Heart right ventricle (tissue), 16 donors: ENCODE data around the gene PRR20G. TPM values are rescaled to one million over a fixed set of nuclear protein-coding genes. Genes with fewer than 3 reads are reported as not detected.

Experiments used
- ATAC-seq, 8 donors: fragments of 200-7000 bp; cut with Tn5 transposase; one replicate each; pipeline ENCODE4 v1.9.1; 2020; ENCODE audit warnings: mild to moderate bottlenecking in 8 of 8, moderate library complexity in 8 of 8, moderate number of reproducible peaks in 1 of 8
- DNase-seq, 2 donors: peaks; one replicate each; pipeline ENCODE4 v3.0.0-alpha.2; 2020
- H3K27ac ChIP-seq, 10 donors: fragments of 200-600 bp; sonication (generic) in 2 of 10; one replicate each; pipeline versions ENCODE4 v1.5.0 to v1.8.0; 2020 to 2022; ENCODE audit warnings: mild to moderate bottlenecking in 3 of 10
- H3K27me3 ChIP-seq, 7 donors: fragments of 200-600 bp; one replicate each; pipeline ENCODE4 v1.8.0; 2021 to 2022; ENCODE audit warnings: mild to moderate bottlenecking in 2 of 7
- H3K36me3 ChIP-seq, 9 donors: fragments of 200-600 bp; sonication (generic) in 1 of 9; one replicate each; pipeline versions ENCODE4 v1.5.0 to v1.8.0; 2020 to 2022; ENCODE audit warnings: mild to moderate bottlenecking in 2 of 9
- H3K4me1 ChIP-seq, 9 donors: fragments of 200-600 bp; sonication (generic) in 1 of 9; one replicate each; pipeline versions ENCODE4 v1.5.0 to v1.8.0; 2020 to 2022; ENCODE audit warnings: mild to moderate bottlenecking in 4 of 9
- H3K4me3 ChIP-seq, 10 donors: fragments of 200-600 bp; sonication (generic) in 2 of 10; one replicate each; pipeline versions ENCODE4 v1.5.0 to v1.8.0; 2020 to 2022; ENCODE audit warnings: mild to moderate bottlenecking in 7 of 10, moderate library complexity in 2 of 10
- H3K9me3 ChIP-seq, 11 donors: fragments of 200-600 bp in 10 of 11; sonication (generic) in 2 of 11; one replicate each; pipeline versions ENCODE4 v1.5.0 to v1.8.0; 2013 to 2022; ENCODE audit warnings: mild to moderate bottlenecking in 2 of 11, control low read depth in 1 of 11, moderate library complexity in 1 of 11
- CTCF ChIP-seq, 9 donors: fragments of 200-600 bp; sonication (generic) in 2 of 9; IDR thresholded peaks; one replicate each; pipeline versions ENCODE4 v1.5.0 to v1.8.0; 2021 to 2022; ENCODE audit warnings: antibody characterized with exemption in 9 of 9, mild to moderate bottlenecking in 5 of 9, moderate library complexity in 1 of 9
- WGBS, 2 donors: extraction: QIAGEN DNeasy Blood & Tissue Kit; methylation state at CpG; one replicate each; pipeline ENCODE4 v1.1.7; 2013; ENCODE audit warnings: inconsistent platforms in 1 of 2; 5-methylcytosine and 5-hydroxymethylcytosine counted together
- intact Hi-C, 10 donors: fragments of 100-400 bp; cut with DNase I; formaldehyde crosslinking; loops; one replicate each; pipeline versions ENCODE4 v1.11.1 to v1.14.2; 2022
- long read RNA-seq, 3 donors: library from polyadenylated mRNA; unstranded; transcript quantifications; one replicate each; pipeline ENCODE4 v2.0.0, GENCODE V29; 2020 to 2021
- polyA plus RNA-seq, 2 donors: library from polyadenylated mRNA; stranded (reverse); fragments of 200-250 nt; gene quantifications; one replicate each; pipeline ENCODE4 v1.2.3, GENCODE V29; 2013
- total RNA-seq, 10 donors: library from RNA; stranded (reverse); fragmentation: NEBNext Ultra II Directional in 3 of 10; extraction: Animal tissue kit (Norgen Biotek cat#: 25700) in 3 of 10; gene quantifications; one replicate each; pipeline versions ENCODE4 v1.2.1 to v1.2.4, GENCODE V29; 2021 to 2023
- donor health status: Arrhythmogenic right ventricular cardiomyopathy.
- donor health status: ischemic (EF 13 %, LVEDD 7.1; RV severe dilation, severe dysfunction).
- donor health status: healthy with polysubstance abuse.
- donor health status: DM: no; HTN: yes; CAD: no.
- donor health status: DM: no; HTN: no; CAD: no.
- donor health status: ischemic (EF 25% LVEDD 6.9; RV normal size, moderate dysfunction).
- donor health status: ischemic (EF 25% LVEDD 5.7; RV mildly dilated, moderate dysfunction).
- donor health status: healthy.
- donor health status: DM: yes; HTN: yes; CAD: no.
- donor health status: Ischemic cardiomyopathy.
- donor health status: ischemic (EF 35%, LVEDD 5.7; RV mildly dilated, moderate dysfunction).
- donor health status: nonischemic (EF 11% LVEDD 7.7; RV severe dilation, severe dysfunction).
- donor health status: DM: yes; HTN: yes; CAD: no.
- donor health status: PGD.
- donor health status: ischemic (EF 29% LVEDD 5.4; RV normal size, mild dysfunction).
- donor health status: nonischemic (EF 23%, LVEDD 6.1; RV moderate dilation, normal function).

Gene PRR20G
- total RNA-seq: not detected
- polyA plus RNA-seq: not detected
- long read RNA-seq, donor 1: 0 reads
- long read RNA-seq, donor 2: 0 reads
- long read RNA-seq, donor 3: 0 reads

- Histone ChIP-seq H3K9me3 (peaks cover 0 to 11% (median 0%) of the 10 kb centered on the region in 11 donors), H3K27ac (no peak within 1 kb of the TSS), H3K4me1 (peaks cover 0 to 4% (median 0%) of the 10 kb centered on the region in 9 donors), H3K36me3 (no peaks in the 10 kb centered on the region), H3K27me3 (peaks cover 0 to 12% (median 0%) of the 10 kb centered on the region in 7 donors), H3K4me3 (no peak within 1 kb of the TSS)
- 79 to 86% methylated on average over 17 of the region's 17 CpGs for WGBS, 2 donors
- no peak for ATAC-seq
- DNase-seq: no peak
- intact Hi-C loops: no loop called here
- no peak for TF ChIP-seq CTCF (IDR thresholded peaks at IDR 0.05)
These were observed at the start of gene PRR20G for GRCh38 chr3:127287840-127288239. Gene PRR20G, minus strand, starts transcription at chr3:127288046. Its CDS starts 681 bp downstream, at chr3:127287365.

DNA sequence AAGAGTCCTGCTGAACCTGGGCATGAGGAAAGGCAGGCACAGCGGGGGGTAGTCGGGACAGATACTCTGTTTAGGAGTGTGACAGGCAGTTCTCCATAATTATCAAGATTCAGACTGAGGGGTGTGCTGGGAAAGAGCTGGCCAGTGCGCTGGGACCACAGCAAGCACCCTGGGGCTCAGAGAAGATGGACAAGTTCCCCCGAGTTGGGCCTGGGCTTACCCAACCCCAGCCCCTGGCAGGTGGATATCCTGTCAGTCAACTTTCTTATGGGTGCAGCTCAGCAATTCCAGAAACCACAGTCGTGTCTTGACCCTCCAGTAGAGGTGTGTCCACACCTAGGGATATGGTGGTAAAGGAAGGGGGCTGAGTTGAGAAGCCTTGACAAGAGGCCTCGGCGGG, 49.2 kb upstream of the PRR20G start:
- TF ChIP-seq CTCF (IDR thresholded peaks at IDR 0.05): no peak
- intact Hi-C loops: no loop called here
- no peak for DNase-seq
- Histone ChIP-seq H3K36me3 (no peaks in the 10 kb centered on the region), H3K27ac (no peak overlapping the region), H3K9me3 (peaks cover 0 to 31% (median 17%) of the 10 kb centered on the region in 11 donors), H3K27me3 (peaks cover 0 to 72% (median 62%) of the 10 kb centered on the region in 7 donors), H3K4me1 (no peaks in the 10 kb centered on the region), H3K4me3 (no peak overlapping the region)
- WGBS, 2 donors: 77 to 78% methylated on average over 7 of the region's 7 CpGs
- ATAC-seq: no peak

DNA sequence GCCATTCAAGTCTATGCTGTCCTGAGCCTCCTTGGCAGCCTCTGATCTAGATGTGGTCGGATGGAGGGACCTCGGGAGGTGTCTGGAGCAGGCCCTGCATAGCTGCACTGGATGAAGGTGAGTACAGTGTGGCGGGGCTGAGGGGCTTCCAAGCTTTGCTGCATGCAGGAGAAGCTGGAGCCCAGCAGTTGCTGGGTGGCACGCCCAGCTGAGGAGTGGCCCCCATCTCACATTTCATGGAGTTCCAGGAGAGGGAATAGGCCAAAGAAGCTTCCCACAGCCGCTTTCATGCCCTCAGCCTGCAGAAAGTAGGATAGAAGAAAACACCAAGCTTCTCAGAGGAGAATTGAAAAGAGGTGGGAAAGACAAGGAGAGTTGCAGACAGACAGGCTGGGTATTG, 48.3 kb upstream of the PRR20G start:
- Histone ChIP-seq H3K27ac (no peak overlapping the region), H3K27me3 (peaks cover 0 to 64% (median 55%) of the 10 kb centered on the region in 7 donors), H3K4me3 (no peak overlapping the region), H3K4me1 (no peaks in the 10 kb centered on the region), H3K36me3 (no peaks in the 10 kb centered on the region), H3K9me3 (peaks cover 0 to 39% (median 19%) of the 10 kb centered on the region in 11 donors)
- ATAC-seq (no peak), DNase-seq (no peak)
- WGBS, 2 donors: 64 to 66% methylated on average over 5 of the region's 5 CpGs
- intact Hi-C loops: no loop called here
- TF ChIP-seq CTCF (IDR thresholded peaks at IDR 0.05): no peak

DNA sequence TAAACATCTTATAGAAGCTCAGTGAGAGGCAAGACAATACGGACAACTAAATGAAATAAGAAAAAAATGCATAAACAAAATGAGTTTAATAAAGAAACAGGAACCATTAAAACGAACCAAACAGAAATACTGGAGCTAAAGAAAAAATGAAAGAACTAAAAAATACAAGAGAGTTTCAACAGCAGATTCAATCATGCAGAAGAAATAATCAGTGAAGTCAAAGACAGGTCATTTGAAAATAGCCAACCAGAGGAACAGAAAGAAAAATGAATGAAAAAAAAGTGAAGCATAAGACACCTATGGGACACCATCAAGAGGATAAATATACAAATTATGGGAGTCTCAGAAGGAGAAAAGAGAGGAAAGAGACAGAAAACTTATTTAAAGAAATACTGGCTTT, 42.5 kb upstream of the PRR20G start:
- H3K27me3 ChIP-seq: peaks cover 0 to 8% (median 1%) of the 10 kb centered on the region in 7 donors
- ATAC-seq (no peak), DNase-seq (no peak)
- WGBS, 2 donors: 56 to 60% methylated on average over 2 of the region's 2 CpGs
- H3K4me1 ChIP-seq: peaks cover 0 to under 1% (median 0%) of the 10 kb centered on the region in 9 donors
- H3K4me3 ChIP-seq: no peak overlapping the region
- H3K27ac ChIP-seq: no peak overlapping the region
- H3K9me3 ChIP-seq: peaks cover 0 to 70% (median 37%) of the 10 kb centered on the region in 11 donors
- H3K36me3 ChIP-seq: no peaks in the 10 kb centered on the region
- TF ChIP-seq CTCF (IDR thresholded peaks at IDR 0.05): no peak
- intact Hi-C loops: no loop called here
